Measurements from ENCODE around the gene BEGAIN.

DNA sequence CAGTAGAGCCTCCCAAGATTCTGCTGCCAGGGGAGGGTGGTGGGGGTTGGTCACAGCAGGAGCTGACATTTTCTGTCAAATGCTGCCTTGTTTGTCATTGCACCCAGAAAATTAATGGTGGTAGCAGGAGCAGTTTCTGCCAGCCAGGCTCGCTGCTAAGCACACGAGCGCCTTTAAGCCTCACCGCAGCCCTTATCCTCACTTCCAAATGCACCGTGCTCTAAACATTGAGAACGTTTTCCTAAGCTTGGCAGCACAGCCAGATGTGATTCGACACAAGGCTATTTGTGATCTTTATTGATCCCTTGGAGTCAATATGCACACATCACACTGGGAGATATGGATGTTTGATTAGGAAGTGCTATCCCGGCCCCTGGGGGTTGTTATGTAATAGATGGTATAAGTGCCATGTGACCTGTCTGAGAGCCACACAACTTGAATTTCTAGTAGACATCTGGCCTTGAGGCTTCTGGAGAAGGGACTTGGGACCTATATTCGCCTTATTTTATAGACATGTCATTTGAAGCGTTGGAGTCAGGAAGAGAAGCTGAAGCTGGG lies 31.6 kb upstream of the BEGAIN start:
- no peak for TF ChIP-seq POLR2A (IDR thresholded peaks at IDR 0.05)
- TF ChIP-seq, protein P1, sequence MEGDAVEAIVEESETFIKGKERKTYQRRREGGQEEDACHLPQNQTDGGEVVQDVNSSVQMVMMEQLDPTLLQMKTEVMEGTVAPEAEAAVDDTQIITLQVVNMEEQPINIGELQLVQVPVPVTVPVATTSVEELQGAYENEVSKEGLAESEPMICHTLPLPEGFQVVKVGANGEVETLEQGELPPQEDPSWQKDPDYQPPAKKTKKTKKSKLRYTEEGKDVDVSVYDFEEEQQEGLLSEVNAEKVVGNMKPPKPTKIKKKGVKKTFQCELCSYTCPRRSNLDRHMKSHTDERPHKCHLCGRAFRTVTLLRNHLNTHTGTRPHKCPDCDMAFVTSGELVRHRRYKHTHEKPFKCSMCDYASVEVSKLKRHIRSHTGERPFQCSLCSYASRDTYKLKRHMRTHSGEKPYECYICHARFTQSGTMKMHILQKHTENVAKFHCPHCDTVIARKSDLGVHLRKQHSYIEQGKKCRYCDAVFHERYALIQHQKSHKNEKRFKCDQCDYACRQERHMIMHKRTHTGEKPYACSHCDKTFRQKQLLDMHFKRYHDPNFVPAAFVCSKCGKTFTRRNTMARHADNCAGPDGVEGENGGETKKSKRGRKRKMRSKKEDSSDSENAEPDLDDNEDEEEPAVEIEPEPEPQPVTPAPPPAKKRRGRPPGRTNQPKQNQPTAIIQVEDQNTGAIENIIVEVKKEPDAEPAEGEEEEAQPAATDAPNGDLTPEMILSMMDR (IDR thresholded peaks at IDR 0.05): no peak
